Measurements from ENCODE around the gene HPGD. TPM values are rescaled to one million over a fixed set of nuclear protein-coding genes. Genes with fewer than 3 reads are reported as not detected.

Gene HPGD
- polyA plus RNA-seq, 1 of the 3 experiments (the other 2 are of a cell fraction): not detected

DNA sequence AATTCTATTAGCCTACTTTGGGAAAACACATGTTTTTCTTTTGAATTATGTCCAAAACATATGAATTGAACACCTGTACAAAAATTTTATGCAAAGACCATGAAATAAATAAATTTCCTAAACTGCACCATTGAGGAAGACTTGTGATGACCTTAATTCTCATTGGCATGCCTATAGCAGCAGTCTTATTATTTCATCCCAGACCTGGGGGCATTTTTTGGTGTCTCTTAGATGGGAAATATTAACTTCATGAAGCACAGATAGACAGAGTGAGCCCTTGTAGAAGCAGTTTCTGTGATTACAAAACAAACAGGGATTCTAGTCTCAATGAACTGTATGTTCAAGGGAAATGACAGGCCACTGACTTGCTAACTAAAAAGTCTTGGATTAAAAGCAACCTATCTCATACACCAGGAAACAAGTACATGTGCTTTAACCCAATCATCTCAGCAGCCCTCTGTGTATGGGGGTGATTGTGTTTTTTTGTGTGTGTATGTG is 32.0 kb upstream of the HPGD start:
- no peak overlapping the region for H3K9ac ChIP-seq
- H3K4me3 ChIP-seq (ENCODE audit: low read depth in 2 of 2, low read length in 1 of 2): no peak overlapping the region
- no peak overlapping the region for H3K27ac ChIP-seq (ENCODE audit: low read depth in 2 of 2, low read length in 1 of 2)
- CTCF ChIA-PET: interaction anchor here (0.5 kb wide), 1 partner anchor 203 kb away, joined by 3 read pairs; no protein-coding TSS in a partner anchor
- H4K20me1 ChIP-seq (ENCODE audit: insufficient read depth): no peaks in the 10 kb centered on the region
- no peak overlapping the region for H3K4me2 ChIP-seq
- no peak for TF ChIP-seq RFX5 (IDR thresholded peaks at IDR 0.05; ENCODE audit: low read length)
- H3K79me2 ChIP-seq (ENCODE audit: insufficient read depth): no peaks in the 10 kb centered on the region
- H3F3A ChIP-seq (replicated peaks; ENCODE audit: insufficient read depth): no peaks in the 10 kb centered on the region
- no peak for DNase-seq
- H3K27me3 ChIP-seq (ENCODE audit: insufficient read depth): no peaks in the 10 kb centered on the region
- POLR2A ChIA-PET: no interaction called here
- H3K36me3 ChIP-seq (replicated peaks in 1 of 2; ENCODE audit: control insufficient read depth in 1 of 2, insufficient read depth in 2 of 2, low read length in 1 of 2): no peaks in the 10 kb centered on the region
- H2AFZ ChIP-seq (ENCODE audit: low read depth): no peak overlapping the region
- no peaks in the 10 kb centered on the region; a peak in 1 of 4 replicates for H3K4me1 ChIP-seq (ENCODE audit: control insufficient read depth in 1 of 2, insufficient read depth in 2 of 2, low read depth in 1 of 2, low read length in 1 of 2)
- H3K9me3 ChIP-seq: no peaks in the 10 kb centered on the region
- H3K9me2 ChIP-seq: no peaks in the 10 kb centered on the region

- Histone ChIP-seq H3K4me2 (no peak overlapping the region), H3K9me2 (no peaks in the 10 kb centered on the region), H2AFZ (ENCODE audit: low read depth) (no peak overlapping the region), H3K27me3 (ENCODE audit: insufficient read depth) (no peaks in the 10 kb centered on the region), H3K9ac (no peak overlapping the region), H3K36me3 (replicated peaks in 1 of 2; ENCODE audit: control insufficient read depth in 1 of 2, insufficient read depth in 2 of 2, low read length in 1 of 2) (no peaks in the 10 kb centered on the region), H3K4me1 (ENCODE audit: control insufficient read depth in 1 of 2, insufficient read depth in 2 of 2, low read depth in 1 of 2, low read length in 1 of 2) (no peaks in the 10 kb centered on the region; a peak in 1 of 4 replicates), H3F3A (replicated peaks; ENCODE audit: insufficient read depth) (no peaks in the 10 kb centered on the region), H3K79me2 (ENCODE audit: insufficient read depth) (no peaks in the 10 kb centered on the region), H4K20me1 (ENCODE audit: insufficient read depth) (no peaks in the 10 kb centered on the region), H3K4me3 (ENCODE audit: low read depth in 2 of 2, low read length in 1 of 2) (no peak overlapping the region), H3K9me3 (no peaks in the 10 kb centered on the region), H3K27ac (ENCODE audit: low read depth in 2 of 2, low read length in 1 of 2) (no peak overlapping the region)
- ChIA-PET POLR2A (no interaction called here), CTCF (no interaction called here)
- no peak for DNase-seq
- WGBS (ENCODE audit: low lambda C conversion rate): 26% methylated on average over 2 of the region's 2 CpGs
- TF ChIP-seq JUND (IDR thresholded peaks at IDR 0.05) (no peak), TEAD4 (IDR thresholded peaks at IDR 0.05; ENCODE audit: borderline replicate concordance, insufficient read depth) (no peak), MAX (IDR thresholded peaks at IDR 0.05; ENCODE audit: low read depth) (no peak), SIN3A (IDR thresholded peaks at IDR 0.05; ENCODE audit: borderline replicate concordance, low read depth, low read length) (no peak), CHD2 (IDR thresholded peaks at IDR 0.05; ENCODE audit: low read length, partially characterized antibody) (no peak), ELF1 (IDR thresholded peaks at IDR 0.05) (no peak), EZH2phosphoT487 (IDR thresholded peaks at IDR 0.05; ENCODE audit: borderline replicate concordance, low read depth) (no peak), RFX5 (IDR thresholded peaks at IDR 0.05; ENCODE audit: low read length) (no peak), YY1 (IDR thresholded peaks at IDR 0.05; ENCODE audit: low read depth) (no peak), RAD21 (IDR thresholded peaks at IDR 0.05; ENCODE audit: low read length) (no peak), NRF1 (IDR thresholded peaks at IDR 0.05; ENCODE audit: low read depth, low read length) (no peak), USF1 (IDR thresholded peaks at IDR 0.05; ENCODE audit: borderline replicate concordance, low read depth) (no peak), TAF1 (IDR thresholded peaks at IDR 0.05; ENCODE audit: borderline replicate concordance, low read depth, low read length) (no peak), MEF2A (IDR thresholded peaks at IDR 0.05; ENCODE audit: borderline replicate concordance, low read depth) (no peak), GABPA (IDR thresholded peaks at IDR 0.05; ENCODE audit: low read depth) (no peak), SMC3 (IDR thresholded peaks at IDR 0.05; ENCODE audit: low read depth, low read length) (no peak), EP300 (IDR thresholded peaks at IDR 0.05; ENCODE audit: borderline replicate concordance in 1 of 2, low read depth in 1 of 2, low read length in 1 of 2) (no peak)
- TF ChIP-seq, protein P1, sequence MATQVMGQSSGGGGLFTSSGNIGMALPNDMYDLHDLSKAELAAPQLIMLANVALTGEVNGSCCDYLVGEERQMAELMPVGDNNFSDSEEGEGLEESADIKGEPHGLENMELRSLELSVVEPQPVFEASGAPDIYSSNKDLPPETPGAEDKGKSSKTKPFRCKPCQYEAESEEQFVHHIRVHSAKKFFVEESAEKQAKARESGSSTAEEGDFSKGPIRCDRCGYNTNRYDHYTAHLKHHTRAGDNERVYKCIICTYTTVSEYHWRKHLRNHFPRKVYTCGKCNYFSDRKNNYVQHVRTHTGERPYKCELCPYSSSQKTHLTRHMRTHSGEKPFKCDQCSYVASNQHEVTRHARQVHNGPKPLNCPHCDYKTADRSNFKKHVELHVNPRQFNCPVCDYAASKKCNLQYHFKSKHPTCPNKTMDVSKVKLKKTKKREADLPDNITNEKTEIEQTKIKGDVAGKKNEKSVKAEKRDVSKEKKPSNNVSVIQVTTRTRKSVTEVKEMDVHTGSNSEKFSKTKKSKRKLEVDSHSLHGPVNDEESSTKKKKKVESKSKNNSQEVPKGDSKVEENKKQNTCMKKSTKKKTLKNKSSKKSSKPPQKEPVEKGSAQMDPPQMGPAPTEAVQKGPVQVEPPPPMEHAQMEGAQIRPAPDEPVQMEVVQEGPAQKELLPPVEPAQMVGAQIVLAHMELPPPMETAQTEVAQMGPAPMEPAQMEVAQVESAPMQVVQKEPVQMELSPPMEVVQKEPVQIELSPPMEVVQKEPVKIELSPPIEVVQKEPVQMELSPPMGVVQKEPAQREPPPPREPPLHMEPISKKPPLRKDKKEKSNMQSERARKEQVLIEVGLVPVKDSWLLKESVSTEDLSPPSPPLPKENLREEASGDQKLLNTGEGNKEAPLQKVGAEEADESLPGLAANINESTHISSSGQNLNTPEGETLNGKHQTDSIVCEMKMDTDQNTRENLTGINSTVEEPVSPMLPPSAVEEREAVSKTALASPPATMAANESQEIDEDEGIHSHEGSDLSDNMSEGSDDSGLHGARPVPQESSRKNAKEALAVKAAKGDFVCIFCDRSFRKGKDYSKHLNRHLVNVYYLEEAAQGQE (IDR thresholded peaks at IDR 0.05; ENCODE audit: low read depth, low read length): no peak
These were observed 31.5 kb upstream of the HPGD start for GRCh38 chr4:174553828-174554227.

All from SK-N-SH (cell line).